Sciatic nerve (tissue), 2 donors: Measurements from ENCODE around the gene ZNF789. TPM values are rescaled to one million over a fixed set of nuclear protein-coding genes. Genes with fewer than 3 reads are reported as not detected.

Experiments
- ATAC-seq: fragments of 200-7000 bp; cut with Tn5 transposase; one replicate; pipeline ENCODE4 v1.9.1; 2020; ENCODE audit warnings: mild to moderate bottlenecking, moderate library complexity
- DNase-seq: peaks from one replicate; pipeline ENCODE4 v3.0.0-alpha.2; 2020; ENCODE audit warnings: low spot score
- intact Hi-C: fragments of 100-400 bp; cut with DNase I; formaldehyde crosslinking; loops from one replicate; pipeline ENCODE4 v1.14.2; 2022
- total RNA-seq: library from RNA; stranded (reverse); fragmentation: NEBNext Ultra II Directional; extraction: Animal tissue kit (Norgen Biotek cat#: 25700); gene quantifications from one replicate; pipeline ENCODE4 v1.2.1, GENCODE V29; 2021
- donor health status: DM: no; HTN: no; CAD: no.
- donor health status: DM: no; HTN: no; CAD: no.

ZNF789 gene
- total RNA-seq, 1 donor from 2014 or later = 12.4 TPM

DNA sequence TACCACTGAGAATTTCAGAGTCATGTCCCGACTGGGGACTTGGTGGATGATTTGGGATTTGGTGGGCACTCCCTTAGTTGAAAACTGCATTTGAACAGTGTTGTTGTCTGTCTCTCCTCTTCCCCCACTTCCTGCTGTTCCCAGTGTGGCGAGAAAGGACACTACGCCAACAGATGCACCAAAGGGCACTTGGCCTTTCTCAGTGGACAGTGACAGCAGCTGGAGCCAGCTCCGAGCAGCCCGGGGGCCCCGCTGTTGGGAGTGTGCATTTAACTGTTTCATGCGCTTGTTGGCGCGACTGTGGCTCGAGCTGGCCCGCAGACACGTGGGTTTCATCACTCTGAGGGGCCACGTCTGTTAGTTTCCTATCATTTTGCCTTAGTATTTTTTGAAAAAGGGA lies 16.4 kb upstream of the ZNF789 start:
- intact Hi-C loops = no loop called here
- DNase-seq = no peak
- no peak for ATAC-seq

- no peak for DNase-seq
- intact Hi-C loops = no loop called here
Measured at GRCh38 chr7:99457050-99457649, 15.5 kb upstream of the ZNF789 start.

GRCh38 chr7:99457650-99458493 lies 14.8 kb upstream of the ZNF789 start:
- DNase-seq (no peak), ATAC-seq (peak; percentile 12)
- intact Hi-C loops = no loop called here

More at GRCh38 chr7:99457050-99457649, 15.5 kb upstream of the ZNF789 start:
- no peak for ATAC-seq

DNA sequence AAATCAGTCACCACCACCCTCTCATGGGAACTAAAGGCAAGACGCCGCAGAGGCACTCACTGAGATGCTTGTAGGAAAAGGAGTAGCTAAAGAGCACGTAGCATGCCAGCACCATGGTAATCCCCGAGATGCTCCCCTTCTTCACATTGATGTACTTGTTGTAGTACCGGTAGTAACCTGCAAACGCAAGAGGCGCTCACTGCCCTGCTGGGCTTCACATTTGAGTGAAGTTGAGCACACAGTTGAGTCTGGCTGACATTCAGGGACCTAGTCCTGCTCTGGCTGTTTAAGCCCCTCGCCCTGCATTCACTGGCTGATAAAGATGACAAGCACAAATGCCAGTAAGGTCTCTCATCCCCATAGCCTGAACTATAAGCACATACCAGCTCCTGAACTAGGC lies 13.6 kb upstream of the ZNF789 start:
- DNase-seq = no peak
- no peak for ATAC-seq
- intact Hi-C loops = no loop called here

- intact Hi-C loops = no loop called here
- no peak for ATAC-seq
- no peak for DNase-seq
Measured at GRCh38 chr7:99460651-99461050, 12.0 kb upstream of the ZNF789 start.

GRCh38 chr7:99461221-99461620 lies 11.5 kb upstream of the ZNF789 start:
- DNase-seq (no peak), ATAC-seq (no peak)
- intact Hi-C loops = no loop called here

GRCh38 chr7:99465421-99465768 lies 7.3 kb upstream of the ZNF789 start:
- intact Hi-C loops = no loop called here
- ATAC-seq = no peak
- DNase-seq = no peak

- no peak for ATAC-seq
- no peak for DNase-seq
- intact Hi-C loops = no loop called here
Measured at GRCh38 chr7:99468336-99468918, 4.3 kb upstream of the ZNF789 start.

- ATAC-seq = no peak
- DNase-seq = no peak
- intact Hi-C loops = no loop called here
Measured at GRCh38 chr7:99469381-99470065, 3.2 kb upstream of the ZNF789 start.

DNA sequence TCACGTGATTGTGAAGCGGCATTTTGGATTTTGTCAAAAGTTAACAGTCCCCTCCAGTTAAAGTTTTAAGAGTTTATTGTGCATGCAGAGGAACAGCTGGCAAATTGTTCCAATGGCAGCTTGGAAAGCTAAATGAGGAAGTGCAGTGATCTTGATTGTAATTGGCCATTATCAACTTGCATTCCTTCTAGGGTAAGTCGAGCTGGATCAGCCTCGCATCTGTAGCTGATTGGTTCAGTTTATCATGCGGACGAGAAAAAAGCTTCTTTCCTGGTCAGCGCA lies 566 bp downstream of the ZNF789 start:
- DNase-seq (no peak), ATAC-seq (no peak)
- intact Hi-C loops = no loop called here

GRCh38 chr7:99476107-99476506 lies 3.4 kb downstream of the ZNF789 start:
- DNase-seq (no peak), ATAC-seq (no peak)

DNA sequence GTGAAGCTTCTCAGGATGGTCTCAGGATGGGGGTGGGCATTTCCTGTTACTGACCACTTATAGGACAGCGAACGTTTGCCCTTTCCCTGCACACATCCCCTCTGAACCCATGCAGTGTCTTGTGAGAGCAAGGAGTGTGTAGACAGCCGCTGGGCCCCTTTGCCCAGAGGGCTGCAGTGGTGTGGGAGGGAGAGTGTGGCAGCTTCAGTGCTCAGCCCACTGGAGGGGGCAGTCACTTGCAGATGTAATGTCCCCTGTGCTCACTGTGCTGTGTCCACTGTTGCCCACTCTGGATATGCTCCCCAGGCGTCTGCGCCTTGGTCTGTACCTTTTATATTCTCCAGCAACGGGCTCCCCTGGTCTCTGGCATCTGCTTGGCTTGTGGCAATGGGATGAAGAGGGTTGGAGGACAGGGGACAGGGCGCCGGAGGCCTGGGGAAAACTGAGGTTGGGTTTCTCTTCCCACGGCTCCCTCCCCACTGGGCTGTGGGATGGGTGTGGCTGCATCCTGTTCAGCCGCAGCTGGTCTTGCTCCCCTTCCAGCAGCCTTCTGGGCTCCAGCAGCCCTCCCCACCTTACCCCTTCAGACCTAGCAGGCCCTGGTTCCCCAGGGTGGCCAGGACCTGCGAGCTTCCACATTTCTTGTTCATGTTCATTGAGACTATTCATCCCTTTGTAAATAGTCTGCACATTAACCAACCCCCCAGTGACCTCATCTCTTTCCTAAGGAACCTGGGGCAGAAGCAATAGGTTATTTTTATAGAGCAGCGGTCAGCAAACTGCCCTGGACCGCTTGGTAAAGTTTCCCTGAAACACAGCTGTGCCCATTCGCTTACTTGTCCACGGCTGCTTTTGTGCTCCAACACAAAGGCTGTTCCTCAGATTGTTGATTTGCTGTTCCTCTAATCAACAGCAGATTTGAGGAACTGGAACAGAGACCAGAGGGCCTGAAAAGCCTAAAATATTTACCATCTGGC lies 6.1 kb downstream of the ZNF789 start:
- DNase-seq = no peak
- intact Hi-C loops = no loop called here
- peak; percentile 41 for ATAC-seq

More at GRCh38 chr7:99476107-99476506, 3.4 kb downstream of the ZNF789 start:
- intact Hi-C loops = no loop called here

DNA sequence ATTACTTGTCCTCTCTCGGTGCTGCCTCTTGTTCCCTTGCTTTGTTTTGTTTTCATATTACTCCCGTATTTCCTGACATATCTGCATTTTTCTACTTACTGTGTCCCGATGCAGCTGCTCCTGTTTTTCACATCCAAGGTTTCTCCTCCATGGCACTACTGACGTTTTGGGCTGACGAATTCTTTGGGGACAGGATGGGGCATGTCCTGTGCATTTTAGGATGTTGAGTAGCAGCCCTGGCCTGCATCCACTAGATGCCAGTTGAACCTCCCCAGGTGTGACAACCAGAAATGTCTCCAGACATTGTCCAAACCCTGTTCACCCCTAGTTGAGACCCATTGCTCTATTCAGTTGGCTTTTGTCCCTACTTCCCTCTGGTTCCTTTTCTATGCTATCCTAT lies 12.4 kb downstream of the ZNF789 start:
- ATAC-seq (no peak), DNase-seq (no peak)
- intact Hi-C loops = loop anchor here (5.0 kb wide), 1 partner anchor 352 kb away; no protein-coding TSS in a partner anchor

DNA sequence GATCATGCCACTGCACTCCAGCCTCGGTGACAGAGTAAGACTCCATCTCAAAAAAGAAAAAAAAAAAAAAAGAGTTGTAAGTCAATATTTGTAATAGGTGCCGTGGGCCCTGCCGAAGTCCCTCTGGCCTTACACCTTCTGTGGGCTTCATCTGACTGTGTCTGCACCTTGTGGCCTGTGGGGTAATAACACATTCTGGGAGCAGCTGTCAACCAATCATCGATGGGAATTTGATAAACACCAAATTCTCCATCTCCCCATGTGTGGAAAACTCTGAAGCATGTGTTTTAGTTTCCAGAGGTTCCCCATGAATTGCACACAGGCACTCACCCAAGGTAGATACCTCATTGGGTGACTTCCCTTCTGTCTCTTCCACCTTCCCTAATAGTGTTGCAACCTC lies 16.5 kb downstream of the ZNF789 start:
- intact Hi-C loops = loop anchor here (5.0 kb wide), 1 partner anchor 348 kb away; no protein-coding TSS in a partner anchor
- ATAC-seq = no peak
- no peak for DNase-seq

- intact Hi-C loops = no loop called here
- ATAC-seq (no peak), DNase-seq (no peak)
Measured at GRCh38 chr7:99490878-99491277, 18.2 kb downstream of the ZNF789 start.

DNA sequence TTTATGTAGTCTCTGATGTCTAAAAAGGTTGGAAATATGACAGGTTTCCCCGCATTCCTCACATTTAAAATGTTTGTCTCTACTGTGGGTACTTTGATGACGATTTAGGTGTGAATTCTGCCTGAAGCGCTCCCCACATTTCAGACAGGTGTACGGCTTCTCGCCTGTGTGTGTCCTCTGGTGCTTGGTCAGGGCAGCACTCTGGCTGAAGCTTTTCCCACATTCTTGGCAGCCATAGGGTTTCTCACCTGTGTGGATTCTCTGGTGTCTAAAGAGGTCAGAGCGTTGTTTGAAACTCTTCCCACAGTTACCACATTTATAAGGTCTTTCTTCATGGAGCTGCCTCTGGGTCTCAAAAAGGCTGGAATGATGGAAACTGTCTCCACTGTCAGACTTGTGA lies 21.1 kb downstream of the ZNF789 start:
- intact Hi-C loops = no loop called here
- ATAC-seq = no peak
- DNase-seq = no peak

- intact Hi-C loops = no loop called here
Measured at GRCh38 chr7:99497766-99498545, 25.3 kb downstream of the ZNF789 start.

GRCh38 chr7:99498546-99498944 lies 25.9 kb downstream of the ZNF789 start:
- intact Hi-C loops = no loop called here
- ATAC-seq = no peak
- DNase-seq = no peak

More at GRCh38 chr7:99497766-99498545, 25.3 kb downstream of the ZNF789 start:
- no peak for ATAC-seq
- no peak for DNase-seq
